Mammary epithelial cell (primary cell): Measurements from ENCODE around the gene IL6ST.

Source experiments
- CTCF ChIP-seq, 2 donors: IDR thresholded peaks in 1 of 2; conservative IDR thresholded peaks in 1 of 2; 2 replicates each; pipeline ENCODE4 v1.5.1; 2011 to 2012; ENCODE audit warnings: inconsistent platforms in 2 of 2, low read length in 2 of 2, mild to moderate bottlenecking in 2 of 2, control low read depth in 1 of 2, low read depth in 1 of 2; ENCODE audit not compliant: insufficient read depth in 1 of 2; ENCODE audit errors: extremely low read depth in 1 of 2
- EZH2 ChIP-seq: IDR thresholded peaks from 2 replicates; pipeline ENCODE4 v1.6.1; 2012; ENCODE audit warnings: low read length, inconsistent platforms, borderline replicate concordance

GRCh38 chr5:55936100-55936693 lies 58.6 kb downstream of the IL6ST start:
- TF ChIP-seq EZH2: no peak
- peak; percentile 91 to 97 for TF ChIP-seq CTCF (conservative IDR thresholded peaks at IDR 0.05 in 1 of 2, IDR thresholded peaks at IDR 0.05 in 1 of 2; ENCODE audit: extremely low read depth in 1 of 2, insufficient read depth in 1 of 2, low read depth in 1 of 2, low read length in 2 of 2)
